Upper lobe of right lung (tissue), 1 donor: ENCODE measurements around the gene SUGCT. TPM values are rescaled to one million over a fixed set of nuclear protein-coding genes. Genes with fewer than 3 reads are reported as not detected.

ENCODE experiments used
- ATAC-seq: fragments of 200-7000 bp; cut with Tn5 transposase; one replicate; pipeline ENCODE4 v1.9.1; 2020; ENCODE audit warnings: mild to moderate bottlenecking, moderate library complexity
- DNase-seq: peaks from one replicate; pipeline ENCODE4 v3.0.0-alpha.2; 2020
- H3K27ac ChIP-seq: fragments of 200-600 bp; one replicate; pipeline ENCODE4 v1.8.0; 2022
- H3K27me3 ChIP-seq: fragments of 200-600 bp; one replicate; pipeline ENCODE4 v1.8.0; 2022; ENCODE audit warnings: mild to moderate bottlenecking
- H3K36me3 ChIP-seq: fragments of 200-600 bp; one replicate; pipeline ENCODE4 v1.8.0; 2022
- H3K4me1 ChIP-seq: fragments of 200-600 bp; one replicate; pipeline ENCODE4 v1.8.0; 2022
- H3K4me3 ChIP-seq: fragments of 200-600 bp; one replicate; pipeline ENCODE4 v1.8.0; 2022; ENCODE audit warnings: mild to moderate bottlenecking
- H3K9me3 ChIP-seq: fragments of 200-600 bp; one replicate; pipeline ENCODE4 v1.8.0; 2022
- CTCF ChIP-seq: fragments of 200-600 bp; IDR thresholded peaks from one replicate; pipeline ENCODE4 v1.8.0; 2022; ENCODE audit warnings: antibody characterized with exemption
- intact Hi-C: fragments of 100-400 bp; cut with DNase I; formaldehyde crosslinking; loops from one replicate; pipeline ENCODE4 v1.11.0; 2022
- total RNA-seq: library from RNA; stranded (reverse); fragmentation: NEBNext Ultra II Directional; extraction: Animal tissue kit (Norgen Biotek cat#: 25700); gene quantifications from one replicate; pipeline ENCODE4 v1.2.1, GENCODE V29; 2021
- donor health status: DM: no; HTN: yes; CAD: no; lungs with severe emphysema.

The SUGCT gene
- total RNA-seq, 1 donor from 2014 or later: 4.1 TPM

GRCh38 chr7:40560672-40561071, 425.9 kb downstream of the SUGCT start:
- Histone ChIP-seq H3K4me1 (no peaks in the 10 kb centered on the region), H3K4me3 (no peak overlapping the region), H3K27ac (no peak overlapping the region), H3K9me3 (no peaks in the 10 kb centered on the region), H3K27me3 (no peaks in the 10 kb centered on the region), H3K36me3 (no peaks in the 10 kb centered on the region)
- no peak for TF ChIP-seq CTCF
- intact Hi-C loops: no loop called here
- ATAC-seq: no peak
- DNase-seq: no peak

- Histone ChIP-seq H3K9me3 (no peaks in the 10 kb centered on the region), H3K27ac (no peak overlapping the region), H3K4me1 (no peaks in the 10 kb centered on the region), H3K36me3 (no peaks in the 10 kb centered on the region), H3K27me3 (no peaks in the 10 kb centered on the region), H3K4me3 (no peak overlapping the region)
- no peak for ATAC-seq
- intact Hi-C loops: no loop called here
- TF ChIP-seq CTCF: no peak
- no peak for DNase-seq
Observed at GRCh38 chr7:40566879-40567278, 432.1 kb downstream of the SUGCT start.

DNA sequence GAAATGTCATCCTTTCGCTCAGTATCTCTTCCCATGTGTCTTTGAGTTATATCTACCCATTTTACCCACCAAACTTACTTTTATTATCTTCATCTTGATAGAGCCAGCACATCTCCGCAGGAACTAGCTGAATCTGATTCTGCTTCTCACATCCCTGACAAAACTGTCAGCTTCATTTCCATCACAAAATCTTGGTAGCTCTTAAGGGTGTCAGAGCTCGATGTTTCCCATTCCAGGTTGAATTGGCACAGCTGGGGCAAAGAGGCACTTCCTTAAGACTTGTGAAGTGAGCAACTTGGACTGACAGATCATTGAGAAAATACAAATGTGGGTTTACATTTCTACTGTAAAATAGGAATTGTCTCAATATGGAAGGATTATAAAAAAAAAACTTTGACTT, 434.5 kb downstream of the SUGCT start:
- no peak for TF ChIP-seq CTCF
- H3K27me3 ChIP-seq: no peaks in the 10 kb centered on the region
- H3K4me1 ChIP-seq: no peaks in the 10 kb centered on the region
- DNase-seq: no peak
- intact Hi-C loops: no loop called here
- no peak overlapping the region for H3K4me3 ChIP-seq
- ATAC-seq: no peak
- no peaks in the 10 kb centered on the region for H3K9me3 ChIP-seq
- H3K27ac ChIP-seq: no peak overlapping the region
- H3K36me3 ChIP-seq: no peaks in the 10 kb centered on the region

DNA sequence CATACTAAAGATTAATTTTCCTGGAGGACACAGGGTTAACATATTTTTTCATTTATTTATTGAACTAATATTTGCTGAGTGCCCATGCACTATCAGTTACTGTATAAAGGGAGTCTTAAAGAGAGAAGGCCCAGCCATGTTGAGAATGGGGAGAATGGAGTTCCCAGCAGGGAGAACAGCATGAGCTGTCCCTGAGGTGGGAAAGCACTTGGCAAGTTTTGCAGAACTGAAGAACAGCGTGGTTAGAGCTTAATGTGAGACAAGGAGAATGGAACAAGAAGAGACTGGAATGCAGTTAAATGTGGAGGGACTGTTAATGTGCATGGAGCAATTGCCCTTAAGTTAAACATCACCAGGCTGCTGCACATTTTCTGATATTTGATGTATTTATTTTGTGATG, 435.4 kb downstream of the SUGCT start:
- DNase-seq (no peak), ATAC-seq (no peak)
- H3K27ac ChIP-seq: no peak overlapping the region
- H3K4me3 ChIP-seq: no peak overlapping the region
- H3K27me3 ChIP-seq: no peaks in the 10 kb centered on the region
- no peaks in the 10 kb centered on the region for H3K4me1 ChIP-seq
- no peak for TF ChIP-seq CTCF
- intact Hi-C loops: no loop called here
- no peaks in the 10 kb centered on the region for H3K36me3 ChIP-seq
- no peaks in the 10 kb centered on the region for H3K9me3 ChIP-seq

DNA sequence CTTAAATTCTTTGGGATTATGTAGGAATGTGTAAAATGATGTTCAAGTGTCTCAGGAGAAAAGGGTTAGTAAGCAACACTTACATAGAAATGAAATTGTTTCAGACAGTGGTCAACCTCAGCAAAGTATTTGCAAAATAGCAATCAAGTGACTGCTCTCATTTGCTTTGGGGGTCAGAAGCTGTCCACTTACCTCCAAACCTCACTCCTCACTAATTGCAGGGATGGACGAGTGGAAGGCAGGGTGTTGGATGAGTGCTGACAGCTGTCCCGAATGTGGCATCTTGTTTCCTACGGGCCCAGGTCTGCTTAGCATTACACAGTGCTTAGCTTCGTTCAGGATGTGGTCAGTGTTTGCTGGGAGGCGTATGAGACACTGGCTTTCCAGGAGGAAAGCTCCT, 437.0 kb downstream of the SUGCT start:
- no peaks in the 10 kb centered on the region for H3K27me3 ChIP-seq
- no peak overlapping the region for H3K27ac ChIP-seq
- H3K4me3 ChIP-seq: no peak overlapping the region
- intact Hi-C loops: no loop called here
- no peaks in the 10 kb centered on the region for H3K36me3 ChIP-seq
- no peak for DNase-seq
- no peak for ATAC-seq
- TF ChIP-seq CTCF: no peak
- no peaks in the 10 kb centered on the region for H3K4me1 ChIP-seq
- H3K9me3 ChIP-seq: no peaks in the 10 kb centered on the region

DNA sequence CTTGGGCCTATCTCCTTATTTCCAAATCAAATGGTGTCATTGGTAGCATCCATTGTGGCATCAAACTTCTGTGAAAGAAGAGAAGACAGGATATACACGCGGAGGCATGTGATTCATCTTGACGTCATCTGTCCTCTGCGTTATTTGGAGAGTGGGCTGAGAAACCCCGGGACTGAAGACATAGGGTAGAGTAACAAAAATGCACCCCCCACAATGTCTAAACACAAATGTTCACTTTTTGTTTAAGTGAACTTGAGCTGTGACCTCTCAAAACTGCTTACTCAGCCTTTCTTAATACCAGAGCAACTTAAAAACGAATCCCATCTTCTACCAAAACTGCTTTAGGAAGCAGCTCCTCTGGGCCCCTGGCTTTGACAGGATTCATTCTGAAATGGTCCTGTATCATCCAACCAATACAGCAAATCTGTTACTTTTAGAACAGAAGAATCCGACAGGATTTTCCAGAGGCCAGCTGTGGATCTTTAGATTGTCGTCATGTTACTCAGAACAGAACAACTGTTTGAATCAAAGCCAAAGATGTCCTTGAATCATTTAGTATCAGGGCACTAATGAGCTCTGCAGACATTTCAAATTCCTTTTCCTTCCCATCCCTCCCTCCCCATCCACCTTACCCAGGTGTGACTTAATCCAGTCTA, 438.1 kb downstream of the SUGCT start:
- Histone ChIP-seq H3K27ac (no peak overlapping the region), H3K27me3 (no peaks in the 10 kb centered on the region), H3K9me3 (no peaks in the 10 kb centered on the region), H3K36me3 (no peaks in the 10 kb centered on the region), H3K4me1 (no peaks in the 10 kb centered on the region), H3K4me3 (no peak overlapping the region)
- DNase-seq: no peak
- no peak for ATAC-seq
- TF ChIP-seq CTCF: no peak
- intact Hi-C loops: no loop called here
